GM19193 (cell line): ENCODE measurements around the gene EXOC6B.

Source experiments
- POLR2A ChIP-seq: IDR thresholded peaks from 4 replicates; pipeline ENCODE4 v1.6.1; 2011; ENCODE audit not compliant: insufficient read depth, insufficient read length; ENCODE audit errors: extremely low read depth

The EXOC6B gene

DNA sequence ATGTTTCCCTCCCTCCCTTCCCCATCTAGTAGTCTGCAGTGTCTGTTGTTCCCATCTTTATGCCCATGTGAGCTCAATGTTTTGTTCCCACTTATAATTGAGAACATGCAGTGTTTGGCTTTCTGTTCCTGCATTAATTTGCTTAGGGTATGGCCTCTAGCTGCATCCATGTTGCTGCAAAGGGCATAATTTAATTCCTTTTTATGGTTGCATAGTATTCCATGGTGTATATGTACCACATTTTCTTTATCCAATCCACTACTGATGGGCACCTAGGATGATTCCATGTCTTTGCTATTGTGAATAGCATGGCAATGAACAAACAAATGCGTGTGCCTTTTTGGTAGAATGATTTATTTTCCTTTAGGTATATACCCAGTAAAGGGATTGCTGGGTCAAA lies 617.6 kb downstream of the EXOC6B start:
- TF ChIP-seq POLR2A = no peak

DNA sequence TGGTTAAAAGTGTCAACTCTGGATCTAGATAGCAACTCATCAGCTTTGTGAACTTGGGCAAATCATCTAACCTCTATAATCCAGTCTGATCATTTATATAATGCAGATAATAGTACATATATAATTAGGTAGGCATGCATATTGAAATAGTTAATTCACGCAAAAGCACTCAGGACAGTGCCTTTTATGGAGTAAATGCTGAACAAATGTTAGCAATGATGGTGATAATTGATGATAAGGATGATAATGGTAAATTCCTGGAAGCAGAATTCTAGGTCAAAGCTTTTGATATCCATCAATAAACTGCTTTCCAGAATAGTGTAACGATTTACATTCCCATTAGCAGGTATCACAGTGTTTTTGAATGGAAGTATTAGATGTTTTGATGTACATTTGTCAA lies 618.5 kb downstream of the EXOC6B start:
- TF ChIP-seq POLR2A = no peak

DNA sequence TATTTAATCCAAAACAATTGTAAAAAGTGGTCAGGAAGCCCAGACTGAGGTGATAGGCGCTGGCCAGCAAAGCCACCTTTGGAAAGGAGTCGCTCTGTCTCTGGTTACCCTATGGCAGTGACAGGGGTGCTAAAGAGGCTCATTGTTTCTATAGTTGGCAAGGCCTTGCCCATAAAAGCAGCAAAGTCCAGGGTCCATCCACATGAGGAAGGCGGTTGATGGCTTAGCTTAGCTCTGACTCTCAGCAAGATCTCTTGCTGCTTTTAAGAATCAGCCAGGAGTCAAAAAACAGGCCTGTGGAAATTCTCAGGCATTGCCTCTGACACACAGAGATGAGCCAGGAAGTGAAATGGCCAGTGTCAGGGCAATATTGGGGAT lies 620.3 kb downstream of the EXOC6B start:
- TF ChIP-seq POLR2A = no peak

DNA sequence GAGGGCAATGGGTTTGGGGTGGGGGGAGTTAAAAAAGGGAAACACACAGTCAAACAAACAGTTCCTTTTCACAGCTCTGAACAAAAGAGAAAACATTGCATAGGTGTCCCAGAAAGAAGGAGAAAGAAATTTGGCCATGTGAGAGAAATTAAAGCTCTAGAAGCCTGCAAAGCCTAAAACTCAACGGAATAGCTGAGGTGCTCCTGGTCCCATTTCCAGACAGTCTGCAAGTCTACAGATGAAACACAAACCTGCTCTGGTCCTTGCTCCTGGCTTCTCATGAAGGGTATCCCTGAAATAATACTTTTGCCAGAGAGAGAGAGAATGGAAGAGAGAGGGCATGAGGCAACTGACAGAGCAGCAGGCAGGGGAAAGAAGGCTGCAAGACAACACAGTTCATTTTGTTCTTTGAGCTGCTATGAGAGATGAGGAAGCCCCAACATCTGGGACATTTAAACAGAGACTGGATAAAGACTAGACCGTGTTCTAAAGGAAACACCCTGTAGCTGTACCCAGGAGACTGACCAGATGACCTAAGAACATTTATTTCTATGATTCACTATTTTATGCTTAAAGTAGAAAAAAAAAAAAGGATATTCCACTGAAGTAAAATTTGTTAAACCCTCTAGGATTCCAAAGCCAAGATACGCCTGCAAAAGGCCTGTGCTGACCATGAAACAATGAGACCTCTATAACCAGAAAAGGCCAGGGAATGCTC lies 620.9 kb downstream of the EXOC6B start:
- TF ChIP-seq POLR2A = no peak

DNA sequence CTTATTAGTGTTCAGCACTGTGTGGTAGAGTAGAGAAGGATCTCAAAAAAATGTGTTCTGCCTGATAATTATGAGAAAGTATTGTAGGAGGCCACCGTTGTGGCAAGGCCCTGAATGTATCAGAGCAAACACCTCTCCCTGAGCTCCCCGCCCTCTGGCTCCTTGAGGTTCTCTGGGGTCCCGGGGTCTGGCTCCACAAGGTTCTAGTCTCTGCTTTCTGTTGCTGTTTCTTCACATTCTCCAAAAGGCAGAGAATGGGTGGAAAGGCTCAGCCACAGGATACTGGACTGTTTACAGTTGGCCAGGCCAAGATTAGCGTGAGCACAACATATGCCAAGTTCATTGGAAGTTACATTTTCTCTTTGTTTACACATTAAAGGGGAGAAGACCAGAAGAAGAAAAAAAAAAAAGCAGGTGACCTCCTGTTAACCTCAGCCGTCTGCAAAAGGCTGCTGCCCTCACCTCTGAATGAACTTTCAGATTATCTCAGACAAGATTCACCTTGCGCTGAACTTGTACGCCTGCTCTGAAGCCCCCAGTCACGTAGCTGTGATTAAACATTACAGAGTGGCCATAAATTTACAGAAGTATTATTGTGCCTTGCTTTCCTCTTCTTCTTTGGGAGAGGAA lies 621.6 kb downstream of the EXOC6B start:
- TF ChIP-seq POLR2A = no peak

DNA sequence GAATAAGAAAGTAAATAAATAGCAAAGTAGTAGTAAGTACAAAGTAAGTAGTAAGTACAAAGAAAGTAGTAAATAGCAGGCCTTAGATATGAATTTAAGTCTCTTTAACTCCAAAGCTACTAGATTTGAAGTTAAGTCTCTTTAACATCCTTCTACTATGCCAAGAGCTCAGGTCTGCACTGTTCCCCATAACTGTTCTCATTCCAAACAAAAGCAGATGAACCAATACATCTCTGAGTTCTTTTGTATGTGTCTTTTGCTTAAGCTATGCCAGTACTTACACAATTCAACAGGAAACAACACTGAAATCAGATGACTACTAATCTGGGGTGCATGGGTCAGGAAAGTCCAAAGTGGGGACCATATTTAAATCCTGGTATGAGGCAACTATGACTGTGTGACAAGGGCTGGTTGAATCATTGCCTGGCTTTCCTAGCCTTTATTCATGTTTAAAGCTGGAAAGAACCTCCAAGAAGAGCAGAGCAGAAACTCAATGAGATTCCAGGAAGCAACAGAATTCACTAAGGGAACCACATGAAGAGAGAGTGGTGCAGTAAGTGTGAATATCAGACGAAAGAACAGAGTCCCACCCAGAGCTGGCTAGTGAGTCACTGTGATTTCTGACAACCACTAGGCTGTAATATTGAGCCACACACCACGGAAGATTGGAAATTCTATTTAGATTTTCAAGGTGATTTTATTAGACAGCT lies 627.1 kb downstream of the EXOC6B start:
- TF ChIP-seq POLR2A = no peak

DNA sequence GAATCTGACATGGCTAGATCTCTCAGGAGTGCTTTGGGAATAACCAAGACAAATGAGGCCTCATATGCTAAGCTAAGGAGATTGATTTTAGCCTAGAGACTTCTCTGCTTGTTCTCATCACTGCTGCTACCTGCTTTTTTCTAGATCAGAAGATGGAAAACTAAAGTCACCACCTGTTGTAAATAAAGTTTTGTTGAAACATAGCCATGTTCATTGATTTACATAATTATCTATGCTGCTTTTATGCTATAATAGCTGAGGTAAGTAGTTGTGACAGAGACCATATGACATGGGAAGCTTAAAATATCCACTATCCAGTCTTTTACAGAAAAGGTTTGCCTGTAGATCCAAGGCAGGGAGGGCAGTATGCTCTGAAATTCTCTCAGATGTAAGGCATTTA lies 632.1 kb downstream of the EXOC6B start:
- TF ChIP-seq POLR2A = no peak

DNA sequence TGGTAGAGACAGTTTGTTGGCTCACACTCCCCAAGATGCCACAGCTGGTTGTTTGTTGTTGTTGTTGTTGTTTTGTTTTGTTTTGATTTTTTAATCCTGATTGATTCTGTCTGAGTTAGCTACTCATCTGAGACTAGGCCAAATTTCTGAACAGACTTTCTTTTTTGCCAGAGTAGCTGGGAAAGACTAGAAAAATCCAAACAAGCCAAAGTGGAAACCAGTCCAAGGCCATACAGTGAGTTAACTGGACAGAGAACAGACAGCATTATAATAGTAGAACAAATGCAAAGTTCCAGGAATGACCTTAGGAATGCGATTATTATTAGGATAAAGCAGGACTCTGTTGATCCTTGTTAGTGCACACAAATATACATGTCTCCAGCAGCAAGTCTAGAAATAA lies 634.4 kb downstream of the EXOC6B start:
- no peak for TF ChIP-seq POLR2A

DNA sequence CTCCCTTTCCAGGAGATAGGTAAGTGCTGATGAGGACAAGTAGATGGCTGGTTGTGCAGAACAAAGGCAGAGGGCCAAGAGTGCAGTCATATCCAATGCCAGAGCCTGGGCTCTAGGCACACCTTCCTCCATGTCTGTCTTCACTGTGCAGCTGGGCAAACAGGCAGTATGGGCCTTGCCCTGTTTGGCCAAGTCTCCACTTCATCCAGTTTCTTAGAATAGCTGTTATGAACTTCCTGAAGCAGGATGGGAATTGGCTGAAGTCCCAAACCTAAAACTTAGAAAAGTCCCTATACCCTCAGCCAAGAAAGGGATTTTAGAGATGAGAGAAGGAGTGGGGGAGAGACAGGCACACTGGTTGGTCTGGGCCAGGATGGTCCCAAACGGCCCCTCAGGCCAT lies 640.6 kb downstream of the EXOC6B start:
- TF ChIP-seq POLR2A = no peak

DNA sequence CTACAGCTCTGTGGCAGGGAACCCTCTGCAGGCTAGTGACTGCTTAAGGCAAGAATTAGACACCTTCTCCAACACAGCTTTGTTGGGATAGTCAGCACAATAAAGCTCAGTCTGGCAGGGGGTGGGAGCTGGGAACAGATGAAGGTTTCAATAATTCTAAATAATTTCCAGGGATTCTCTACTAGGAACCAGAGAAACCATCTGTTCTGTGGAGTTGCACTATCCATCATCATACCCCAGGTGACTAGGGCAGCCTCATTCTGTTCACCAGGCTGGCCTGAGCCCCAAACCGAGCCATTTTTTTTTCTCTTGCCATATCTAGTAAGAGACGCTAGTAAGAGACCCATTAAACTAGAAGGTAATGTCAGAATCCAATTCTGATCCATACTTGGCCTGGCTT lies 642.4 kb downstream of the EXOC6B start:
- TF ChIP-seq POLR2A = no peak

DNA sequence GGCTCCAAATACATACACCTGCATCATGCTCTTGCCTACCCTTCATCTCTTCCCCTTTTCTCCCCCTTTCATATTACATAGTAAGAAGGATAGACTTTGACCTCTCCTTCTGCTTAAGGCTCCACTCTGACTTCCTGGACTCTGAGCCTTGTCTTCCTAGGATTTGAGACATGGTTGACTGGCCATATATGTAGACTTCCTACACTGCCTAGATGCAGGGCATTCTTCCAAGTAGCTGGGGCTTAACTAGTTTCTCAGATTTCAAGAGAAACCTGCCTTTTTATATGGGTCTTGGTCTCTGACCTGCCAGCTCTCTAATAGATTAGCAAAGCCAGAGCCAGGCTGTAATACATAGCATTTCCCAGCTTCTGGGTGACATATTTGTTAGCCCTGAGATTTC lies 642.8 kb downstream of the EXOC6B start:
- TF ChIP-seq POLR2A = no peak

DNA sequence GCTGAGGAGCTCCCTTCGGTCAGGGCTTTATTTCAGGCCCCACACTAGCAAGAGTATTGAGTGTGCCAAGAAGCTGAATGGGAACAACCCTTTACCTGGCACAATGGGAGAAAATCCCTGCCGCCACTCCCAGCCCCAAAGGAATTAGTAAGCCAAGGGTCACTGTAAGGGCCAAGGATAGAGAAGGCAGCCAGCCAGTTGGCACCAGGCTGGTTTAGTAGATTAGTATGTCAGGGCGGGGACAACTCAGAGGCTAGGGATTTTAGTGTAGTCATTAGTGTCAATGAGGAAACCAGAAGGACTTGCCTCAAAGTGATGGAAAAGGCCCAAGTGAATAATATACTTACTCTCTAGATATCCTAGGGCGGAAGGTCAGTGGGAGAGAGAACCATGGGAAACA lies 643.3 kb downstream of the EXOC6B start:
- TF ChIP-seq POLR2A = no peak

DNA sequence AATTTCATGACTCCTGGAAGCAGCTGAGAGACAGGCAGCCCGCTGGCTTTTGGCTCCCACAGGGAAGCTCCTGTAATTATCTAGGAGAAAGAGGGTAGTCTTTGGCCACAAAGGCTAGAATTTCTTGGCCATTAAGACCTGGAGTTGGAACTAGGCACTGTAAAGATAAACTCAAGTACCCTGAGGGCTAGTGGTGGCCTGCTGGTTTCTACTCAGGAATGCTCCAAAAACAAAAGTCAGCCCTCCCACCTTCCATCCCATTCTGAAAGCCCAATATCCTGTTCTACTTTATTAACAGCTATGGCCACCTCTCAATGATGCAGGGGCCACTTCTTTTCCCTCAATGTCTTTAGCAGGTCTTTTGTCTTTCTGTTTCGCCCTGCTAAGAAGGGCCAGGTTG lies 644.2 kb downstream of the EXOC6B start:
- TF ChIP-seq POLR2A = no peak

DNA sequence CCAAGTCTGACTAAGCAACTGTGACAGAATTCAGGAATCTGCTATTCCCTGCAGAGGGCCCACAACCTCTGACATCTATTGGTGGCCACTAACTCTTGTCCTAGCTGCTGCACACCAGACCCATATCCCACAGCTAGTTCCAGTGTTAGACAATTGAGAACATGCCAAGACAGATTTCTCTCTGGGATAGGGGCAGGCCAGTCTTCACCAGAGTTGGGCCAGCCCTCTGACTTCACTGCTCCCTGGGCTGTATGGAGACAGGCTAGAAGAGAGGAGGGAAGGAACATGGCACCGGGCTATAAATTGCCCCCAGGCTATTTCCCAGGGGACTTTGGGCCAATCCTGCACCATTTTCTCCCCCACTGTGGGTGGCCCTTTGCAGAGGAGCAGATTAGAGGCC lies 645.5 kb downstream of the EXOC6B start:
- no peak for TF ChIP-seq POLR2A

DNA sequence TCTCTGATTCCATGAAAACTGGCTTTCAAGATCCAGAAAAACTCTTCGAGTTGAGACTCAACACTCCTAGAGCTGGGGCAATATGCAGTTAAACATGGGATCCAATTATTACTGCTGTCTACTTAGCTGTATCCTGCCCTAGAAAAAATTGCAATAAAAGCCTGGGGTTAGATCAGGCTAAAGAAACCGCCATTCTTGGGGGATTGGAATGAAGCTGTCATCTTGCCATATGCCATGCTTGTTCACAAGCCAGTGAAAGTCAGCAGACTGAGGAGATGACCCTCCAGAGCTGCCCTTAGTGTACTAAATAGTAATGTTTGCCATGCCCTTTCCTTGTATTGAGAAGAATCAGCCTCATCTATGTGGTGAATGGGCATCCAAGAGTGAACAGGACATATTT lies 647.3 kb downstream of the EXOC6B start:
- no peak for TF ChIP-seq POLR2A

DNA sequence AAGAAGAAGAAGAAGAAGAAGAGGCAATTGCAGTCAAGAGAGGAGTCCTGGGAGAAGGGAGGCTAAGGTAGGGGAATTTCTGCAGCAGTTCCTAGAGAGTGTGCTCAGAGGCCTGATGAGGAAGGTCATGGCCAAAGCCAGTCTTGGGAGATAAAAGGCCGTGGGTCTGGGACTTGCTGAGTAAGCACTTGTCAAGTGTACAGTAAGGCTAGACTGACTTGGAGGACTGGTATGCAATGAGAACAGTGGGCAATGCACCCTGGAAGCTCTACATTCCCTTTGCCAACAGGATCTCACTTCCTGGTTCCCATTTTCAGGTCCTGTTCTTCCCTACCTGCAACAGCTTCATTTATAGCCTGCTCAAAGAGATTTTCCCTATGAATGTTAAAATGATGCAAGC lies 649.6 kb downstream of the EXOC6B start:
- TF ChIP-seq POLR2A = no peak
